HL-60 (cell line): ENCODE data around the gene KLHDC4.

ENCODE experiments used
- GABPA ChIP-seq: IDR thresholded peaks from 2 replicates; pipeline ENCODE4 v1.6.1; 2012; ENCODE audit warnings: low read depth
- POLR2AphosphoS5 ChIP-seq: IDR thresholded peaks from 2 replicates; pipeline ENCODE4 v1.6.1; 2012; ENCODE audit warnings: low read depth
- TF ChIP-seq, protein P1 (sequence below): IDR thresholded peaks from one replicate; pipeline ENCODE4 v1.5.1; 2011; ENCODE audit warnings: low read length, control low read depth, inconsistent platforms; ENCODE audit not compliant: insufficient read depth
- TF ChIP-seq, protein P2 (sequence below): IDR thresholded peaks from 2 replicates; pipeline ENCODE4 v1.6.1; 2012; ENCODE audit warnings: low read depth; ENCODE audit not compliant: insufficient replicate concordance

DNA sequence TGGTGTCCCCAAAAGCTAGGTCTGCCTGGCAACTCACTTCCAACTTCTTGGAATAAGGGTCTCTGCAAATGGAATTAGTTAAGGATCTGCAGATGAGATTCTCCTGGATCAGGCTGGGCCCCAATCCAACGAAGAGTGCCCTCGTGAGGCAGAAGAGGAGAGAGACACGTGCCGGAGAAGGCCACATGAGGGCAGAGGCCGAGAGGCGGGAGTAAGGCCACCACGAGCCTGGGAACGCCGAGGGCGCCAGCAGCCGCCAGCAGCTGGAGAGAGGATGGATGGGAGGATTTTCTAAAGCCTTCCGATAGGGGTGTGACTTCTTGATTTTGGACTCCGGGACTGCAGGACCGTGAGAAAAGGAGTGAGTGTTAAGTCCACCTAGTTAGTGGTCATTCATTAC lies 87.2 kb downstream of the KLHDC4 start:
- TF ChIP-seq, protein P1, sequence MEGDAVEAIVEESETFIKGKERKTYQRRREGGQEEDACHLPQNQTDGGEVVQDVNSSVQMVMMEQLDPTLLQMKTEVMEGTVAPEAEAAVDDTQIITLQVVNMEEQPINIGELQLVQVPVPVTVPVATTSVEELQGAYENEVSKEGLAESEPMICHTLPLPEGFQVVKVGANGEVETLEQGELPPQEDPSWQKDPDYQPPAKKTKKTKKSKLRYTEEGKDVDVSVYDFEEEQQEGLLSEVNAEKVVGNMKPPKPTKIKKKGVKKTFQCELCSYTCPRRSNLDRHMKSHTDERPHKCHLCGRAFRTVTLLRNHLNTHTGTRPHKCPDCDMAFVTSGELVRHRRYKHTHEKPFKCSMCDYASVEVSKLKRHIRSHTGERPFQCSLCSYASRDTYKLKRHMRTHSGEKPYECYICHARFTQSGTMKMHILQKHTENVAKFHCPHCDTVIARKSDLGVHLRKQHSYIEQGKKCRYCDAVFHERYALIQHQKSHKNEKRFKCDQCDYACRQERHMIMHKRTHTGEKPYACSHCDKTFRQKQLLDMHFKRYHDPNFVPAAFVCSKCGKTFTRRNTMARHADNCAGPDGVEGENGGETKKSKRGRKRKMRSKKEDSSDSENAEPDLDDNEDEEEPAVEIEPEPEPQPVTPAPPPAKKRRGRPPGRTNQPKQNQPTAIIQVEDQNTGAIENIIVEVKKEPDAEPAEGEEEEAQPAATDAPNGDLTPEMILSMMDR = no peak
- TF ChIP-seq POLR2AphosphoS5 = no peak
- no peak for TF ChIP-seq GABPA
- TF ChIP-seq, protein P2, sequence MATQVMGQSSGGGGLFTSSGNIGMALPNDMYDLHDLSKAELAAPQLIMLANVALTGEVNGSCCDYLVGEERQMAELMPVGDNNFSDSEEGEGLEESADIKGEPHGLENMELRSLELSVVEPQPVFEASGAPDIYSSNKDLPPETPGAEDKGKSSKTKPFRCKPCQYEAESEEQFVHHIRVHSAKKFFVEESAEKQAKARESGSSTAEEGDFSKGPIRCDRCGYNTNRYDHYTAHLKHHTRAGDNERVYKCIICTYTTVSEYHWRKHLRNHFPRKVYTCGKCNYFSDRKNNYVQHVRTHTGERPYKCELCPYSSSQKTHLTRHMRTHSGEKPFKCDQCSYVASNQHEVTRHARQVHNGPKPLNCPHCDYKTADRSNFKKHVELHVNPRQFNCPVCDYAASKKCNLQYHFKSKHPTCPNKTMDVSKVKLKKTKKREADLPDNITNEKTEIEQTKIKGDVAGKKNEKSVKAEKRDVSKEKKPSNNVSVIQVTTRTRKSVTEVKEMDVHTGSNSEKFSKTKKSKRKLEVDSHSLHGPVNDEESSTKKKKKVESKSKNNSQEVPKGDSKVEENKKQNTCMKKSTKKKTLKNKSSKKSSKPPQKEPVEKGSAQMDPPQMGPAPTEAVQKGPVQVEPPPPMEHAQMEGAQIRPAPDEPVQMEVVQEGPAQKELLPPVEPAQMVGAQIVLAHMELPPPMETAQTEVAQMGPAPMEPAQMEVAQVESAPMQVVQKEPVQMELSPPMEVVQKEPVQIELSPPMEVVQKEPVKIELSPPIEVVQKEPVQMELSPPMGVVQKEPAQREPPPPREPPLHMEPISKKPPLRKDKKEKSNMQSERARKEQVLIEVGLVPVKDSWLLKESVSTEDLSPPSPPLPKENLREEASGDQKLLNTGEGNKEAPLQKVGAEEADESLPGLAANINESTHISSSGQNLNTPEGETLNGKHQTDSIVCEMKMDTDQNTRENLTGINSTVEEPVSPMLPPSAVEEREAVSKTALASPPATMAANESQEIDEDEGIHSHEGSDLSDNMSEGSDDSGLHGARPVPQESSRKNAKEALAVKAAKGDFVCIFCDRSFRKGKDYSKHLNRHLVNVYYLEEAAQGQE = no peak
